ENCODE measurements around the gene OR2T34.

DNA sequence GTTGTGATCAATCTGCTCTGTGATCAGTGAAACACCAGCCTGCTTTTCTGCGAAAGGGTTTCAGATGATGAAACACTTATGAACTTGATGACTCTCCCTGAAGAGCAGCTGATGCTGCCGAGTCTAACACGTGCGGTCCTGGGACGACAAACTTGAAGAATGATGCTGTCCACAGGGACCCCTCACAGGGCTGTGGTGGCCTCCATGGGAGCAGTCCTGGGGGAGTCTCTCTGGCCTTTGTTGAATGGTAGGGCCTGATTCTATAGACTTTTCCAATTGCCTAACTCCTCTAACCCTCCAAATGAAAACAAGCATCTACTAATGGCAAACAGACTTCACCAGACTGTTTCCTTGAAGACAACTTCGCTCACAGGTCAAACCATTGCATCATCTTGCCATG lies 23.0 kb upstream of the OR2T34 start, which contains the start of gene OR2T10:
- TF ChIP-seq POLR2A (IDR thresholded peaks at IDR 0.05): no peak
- TF ChIP-seq CTCF (IDR thresholded peaks at IDR 0.05): no peak

Data from sigmoid colon (tissue), 3 donors.